8988T (cell line): ENCODE data around the gene TTC4.
A peak's percentile ranks its signal among the peaks of the same experiment; 100 is the strongest.

ENCODE experiments used
- DNase-seq: peaks from one replicate; pipeline ENCODE4 v3.0.0; 2011

Gene TTC4

GRCh38 chr1:54715493-54716298 is at the start of gene TTC4:
TSS of gene TTC4 (plus strand) at chr1:54715861. CDS start at chr1:54715909, 48 bp downstream.
- peak; percentile 71 for DNase-seq

GRCh38 chr1:54666333-54666732 is 49.3 kb upstream of the TTC4 start:
- no peak for DNase-seq

GRCh38 chr1:54667797-54668196 is 47.9 kb upstream of the TTC4 start:
- no peak for DNase-seq

GRCh38 chr1:54668567-54668966 is 47.1 kb upstream of the TTC4 start:
- DNase-seq = no peak

GRCh38 chr1:54671985-54672608 is 43.6 kb upstream of the TTC4 start:
- peak; percentile 36 for DNase-seq

GRCh38 chr1:54678776-54679643 is 36.7 kb upstream of the TTC4 start:
- DNase-seq = no peak

GRCh38 chr1:54679706-54680105 is 36.0 kb upstream of the TTC4 start:
- no peak for DNase-seq

- no peak for DNase-seq
Observed at GRCh38 chr1:54680387-54680786, 35.3 kb upstream of the TTC4 start.

- DNase-seq = no peak
Observed at GRCh38 chr1:54681358-54681757, 34.3 kb upstream of the TTC4 start.

GRCh38 chr1:54683453-54683852 is 32.2 kb upstream of the TTC4 start:
- no peak for DNase-seq

- no peak for DNase-seq
Observed at GRCh38 chr1:54685335-54685905, 30.2 kb upstream of the TTC4 start.

GRCh38 chr1:54686155-54686554 is 29.5 kb upstream of the TTC4 start:
- DNase-seq = no peak

GRCh38 chr1:54694771-54695170 is 20.9 kb upstream of the TTC4 start:
- no peak for DNase-seq

GRCh38 chr1:54695221-54695620 is 20.4 kb upstream of the TTC4 start:
- no peak for DNase-seq

- no peak for DNase-seq
Observed at GRCh38 chr1:54695764-54696163, 19.9 kb upstream of the TTC4 start.

GRCh38 chr1:54696262-54696661 is 19.4 kb upstream of the TTC4 start:
- DNase-seq = no peak

GRCh38 chr1:54697896-54698295 is 17.8 kb upstream of the TTC4 start:
- no peak for DNase-seq

GRCh38 chr1:54698346-54698745 is 17.3 kb upstream of the TTC4 start:
- DNase-seq = no peak

GRCh38 chr1:54699936-54700525 is 15.6 kb upstream of the TTC4 start:
- DNase-seq = no peak

GRCh38 chr1:54701066-54701465 is 14.6 kb upstream of the TTC4 start:
- no peak for DNase-seq

GRCh38 chr1:54701996-54702395 is 13.7 kb upstream of the TTC4 start:
- DNase-seq = no peak

GRCh38 chr1:54703471-54703870 is 12.2 kb upstream of the TTC4 start:
- no peak for DNase-seq

- no peak for DNase-seq
Observed at GRCh38 chr1:54705153-54705552, 10.5 kb upstream of the TTC4 start.
